GM18517 (cell line): Measurements from ENCODE around the gene C17orf114.
"Not testable (repeated sequence)": the region's sequence is repeated elsewhere in the genome, so short reads cannot be mapped to it uniquely, and the experiment has no call there.

ENCODE experiments used
- ATAC-seq: cut with Tn5 transposase; IDR thresholded peaks from one replicate; pipeline ENCODE4 v1.9.1; 2021; ENCODE audit warnings: mild to moderate bottlenecking, moderate library complexity; ENCODE audit not compliant: unreplicated experiment

The C17orf114 gene

GRCh38 chr17:4802228-4802627 lies at the start of gene C17orf114:
Gene C17orf114, minus strand, starts transcription at chr17:4802328.
- no peak for ATAC-seq

GRCh38 chr17:4851084-4851483 lies 49.0 kb upstream of the C17orf114 start:
- no peak for ATAC-seq

GRCh38 chr17:4850246-4850645 lies 48.1 kb upstream of the C17orf114 start:
- ATAC-seq: no peak

- ATAC-seq: no peak
Observed at GRCh38 chr17:4849011-4849536, 46.9 kb upstream of the C17orf114 start.

- no peak for ATAC-seq
Observed at GRCh38 chr17:4846635-4847390, 44.7 kb upstream of the C17orf114 start.

- ATAC-seq: no peak
Observed at GRCh38 chr17:4845118-4845517, 43.0 kb upstream of the C17orf114 start.

- no peak for ATAC-seq
Observed at GRCh38 chr17:4843321-4844000, 41.3 kb upstream of the C17orf114 start.

- no peak for ATAC-seq
Observed at GRCh38 chr17:4842376-4842775, 40.2 kb upstream of the C17orf114 start.

- ATAC-seq: no peak
Observed at GRCh38 chr17:4840893-4841242, 38.7 kb upstream of the C17orf114 start.

GRCh38 chr17:4839965-4840892 lies 38.1 kb upstream of the C17orf114 start:
- ATAC-seq: no peak

GRCh38 chr17:4839221-4839620 lies 37.1 kb upstream of the C17orf114 start:
- ATAC-seq: no peak

GRCh38 chr17:4838309-4838785 lies 36.2 kb upstream of the C17orf114 start:
- ATAC-seq: no peak

- no peak for ATAC-seq
Observed at GRCh38 chr17:4837471-4838308, 35.6 kb upstream of the C17orf114 start.

- no peak for ATAC-seq
Observed at GRCh38 chr17:4836221-4836620, 34.1 kb upstream of the C17orf114 start.

GRCh38 chr17:4834681-4835020 lies 32.5 kb upstream of the C17orf114 start:
- ATAC-seq: no peak

GRCh38 chr17:4833941-4834680 lies 32.0 kb upstream of the C17orf114 start:
- no peak for ATAC-seq

- ATAC-seq: peak; percentile 90
Observed at GRCh38 chr17:4833178-4833940, 31.2 kb upstream of the C17orf114 start, which contains the start of gene MINK1. Gene MINK1, plus strand, starts transcription at chr17:4833340. Its CDS starts 244 bp downstream, at chr17:4833584.

- ATAC-seq: not testable (repeated sequence)
Observed at GRCh38 chr17:4832829-4833177, 30.7 kb upstream of the C17orf114 start.

GRCh38 chr17:4827399-4827798 lies 25.3 kb upstream of the C17orf114 start:
- ATAC-seq: no peak
